ELR (cell line): ENCODE data around the gene CD8B2.
"Not testable (repeated sequence)": the region's sequence is repeated elsewhere in the genome, so short reads cannot be mapped to it uniquely, and the experiment has no call there.

Experiments used
- DNase-seq: peaks from one replicate; pipeline ENCODE4 v3.0.0-alpha.2; 2015; ENCODE audit warnings: low read depth

Gene CD8B2

GRCh38 chr2:106511934-106512333 lies 24.8 kb downstream of the CD8B2 start:
- DNase-seq: not testable (repeated sequence)

- DNase-seq: not testable (repeated sequence)
These were observed 26.2 kb downstream of the CD8B2 start for GRCh38 chr2:106513391-106513790.

GRCh38 chr2:106514827-106515226 lies 27.7 kb downstream of the CD8B2 start:
- peak; percentile 3 for DNase-seq

- no peak for DNase-seq
These were observed 29.3 kb downstream of the CD8B2 start for GRCh38 chr2:106516436-106516835.

GRCh38 chr2:106516864-106517263 lies 29.7 kb downstream of the CD8B2 start:
- no peak for DNase-seq

GRCh38 chr2:106517329-106517728 lies 30.2 kb downstream of the CD8B2 start:
- DNase-seq: no peak

GRCh38 chr2:106519767-106520166 lies 32.6 kb downstream of the CD8B2 start:
- DNase-seq: no peak

- no peak for DNase-seq
These were observed 33.9 kb downstream of the CD8B2 start for GRCh38 chr2:106521016-106521415.

- DNase-seq: no peak
These were observed 37.0 kb downstream of the CD8B2 start for GRCh38 chr2:106523976-106524665.

GRCh38 chr2:106530866-106531265 lies 43.7 kb downstream of the CD8B2 start:
- no peak for DNase-seq

- DNase-seq: no peak
These were observed 44.6 kb downstream of the CD8B2 start for GRCh38 chr2:106531676-106532214.

- DNase-seq: no peak
These were observed 45.1 kb downstream of the CD8B2 start for GRCh38 chr2:106532236-106532635.

- DNase-seq: no peak
These were observed 47.3 kb downstream of the CD8B2 start for GRCh38 chr2:106534471-106534870.

GRCh38 chr2:106536490-106536889 lies 49.3 kb downstream of the CD8B2 start:
- DNase-seq: no peak

GRCh38 chr2:106537047-106537446 lies 49.9 kb downstream of the CD8B2 start:
- DNase-seq: no peak

- DNase-seq: no peak
These were observed 50.6 kb downstream of the CD8B2 start for GRCh38 chr2:106537791-106538191.

GRCh38 chr2:106540886-106541285 lies 53.7 kb downstream of the CD8B2 start:
- no peak for DNase-seq

- no peak for DNase-seq
These were observed 54.2 kb downstream of the CD8B2 start for GRCh38 chr2:106541333-106541732.

GRCh38 chr2:106542746-106543359 lies 55.7 kb downstream of the CD8B2 start:
- DNase-seq: peak; percentile 62

- DNase-seq: no peak
These were observed 57.8 kb downstream of the CD8B2 start for GRCh38 chr2:106545007-106545406.

GRCh38 chr2:106546391-106546990 lies 59.3 kb downstream of the CD8B2 start:
- DNase-seq: no peak

- DNase-seq: no peak
These were observed 60.2 kb downstream of the CD8B2 start for GRCh38 chr2:106547164-106547903.
